Prostate gland (tissue), 2 donors: ENCODE results near the gene IMPACT.

ENCODE experiments used
- CTCF ChIP-seq, 4 experiments: fragments of 200-600 bp in 2 of 4; fragments of 450-650 bp in 2 of 4; sonication (generic) in 2 of 4; IDR thresholded peaks; 1 replicate in 3 of 4; 2 replicates in 1 of 4; pipeline ENCODE4 v1.5.1; 2016 to 2019; ENCODE audit warnings: antibody characterized with exemption in 4 of 4, mild to moderate bottlenecking in 2 of 4, moderate library complexity in 2 of 4
- POLR2A ChIP-seq: fragments of 450-650 bp; IDR thresholded peaks from one replicate; pipeline ENCODE4 v1.6.1; 2016; ENCODE audit warnings: antibody characterized with exemption, mild to moderate bottlenecking
- POLR2AphosphoS5 ChIP-seq: sonication (generic); formaldehyde crosslinking; IDR thresholded peaks from one replicate; pipeline ENCODE4 v1.6.1; 2017; ENCODE audit warnings: antibody characterized with exemption

GRCh38 chr18:24421831-24422230 lies 4.6 kb upstream of the IMPACT start:
- TF ChIP-seq CTCF (IDR thresholded peaks at IDR 0.05), result no peak
- no peak for TF ChIP-seq POLR2A
- TF ChIP-seq POLR2AphosphoS5, result no peak
